OCI-LY3 (cell line): ENCODE results near the gene UNC13C.

Experiments used
- H2AFZ ChIP-seq: fragments of 200-600, 300-600 bp; shearing (Covaris generic); 2 replicates; pipeline ENCODE4 v1.6.0; 2014; ENCODE audit warnings: antibody characterized with exemption, low read depth, low read length
- H3K27ac ChIP-seq: fragments of 200-600, 300-600 bp; sonication (generic); 2 replicates; pipeline ENCODE4 v1.5.1; 2014; ENCODE audit warnings: mild to moderate bottlenecking, low read length, moderate library complexity, mixed read lengths
- H3K27me3 ChIP-seq: fragments of 200-600, 300-600 bp; sonication (generic); 2 replicates; pipeline ENCODE4 v1.6.1; 2014; ENCODE audit warnings: low read depth, low read length, mixed read lengths
- H3K36me3 ChIP-seq: fragments of 200-600, 300-600 bp; sonication (generic); replicated peaks from 2 replicates; pipeline ENCODE3; 2014; ENCODE audit warnings: low read depth, low read length, mixed read lengths
- H3K4me1 ChIP-seq: fragments of 300-600, 200-600 bp; sonication (generic); 2 replicates; pipeline ENCODE4 v1.6.1; 2014; ENCODE audit warnings: low read length, mixed read lengths
- H3K4me2 ChIP-seq: fragments of 200-600, 300-600 bp; sonication (generic); 2 replicates; pipeline ENCODE4 v1.6.1; 2014; ENCODE audit warnings: low read length, mixed read lengths
- H3K4me3 ChIP-seq: fragments of 300-600, 200-600 bp; sonication (generic); 2 replicates; pipeline ENCODE4 v1.5.1; 2014; ENCODE audit warnings: antibody characterized with exemption, mild to moderate bottlenecking, low read length, moderate library complexity
- H3K79me2 ChIP-seq: fragments of 300-600, 200-600 bp; shearing (Covaris generic); 2 replicates; pipeline ENCODE4 v1.6.1; 2014; ENCODE audit warnings: mild to moderate bottlenecking, low read length, mixed read lengths
- H3K9ac ChIP-seq: fragments of 300-600, 200-600 bp; shearing (Covaris generic); 2 replicates; pipeline ENCODE4 v1.6.0; 2014; ENCODE audit warnings: mild to moderate bottlenecking, low read length, moderate library complexity
- H3K9me3 ChIP-seq: fragments of 200-600, 300-600 bp; shearing (Covaris generic); 2 replicates; pipeline ENCODE4 v1.6.1; 2014; ENCODE audit warnings: low read length, mixed read lengths; ENCODE audit not compliant: insufficient read depth
- H4K20me1 ChIP-seq: fragments of 200-600, 300-600 bp; sonication (generic); 2 replicates; pipeline ENCODE4 v1.6.1; 2016; ENCODE audit warnings: low read length, mixed read lengths; ENCODE audit not compliant: insufficient read depth
- EZH2phosphoT487 ChIP-seq: fragments of 200-600 bp; shearing (Covaris generic); IDR thresholded peaks from 2 replicates; pipeline ENCODE4 v1.6.1; 2018; ENCODE audit warnings: antibody characterized with exemption, mixed run types, low read depth
- TF ChIP-seq, protein P1 (sequence below): fragments of 200-600, 300-600 bp; sonication (generic); IDR thresholded peaks from 2 replicates; pipeline ENCODE4 v1.5.1; 2014; ENCODE audit warnings: antibody characterized with exemption, low read length, low read depth

UNC13C gene

DNA sequence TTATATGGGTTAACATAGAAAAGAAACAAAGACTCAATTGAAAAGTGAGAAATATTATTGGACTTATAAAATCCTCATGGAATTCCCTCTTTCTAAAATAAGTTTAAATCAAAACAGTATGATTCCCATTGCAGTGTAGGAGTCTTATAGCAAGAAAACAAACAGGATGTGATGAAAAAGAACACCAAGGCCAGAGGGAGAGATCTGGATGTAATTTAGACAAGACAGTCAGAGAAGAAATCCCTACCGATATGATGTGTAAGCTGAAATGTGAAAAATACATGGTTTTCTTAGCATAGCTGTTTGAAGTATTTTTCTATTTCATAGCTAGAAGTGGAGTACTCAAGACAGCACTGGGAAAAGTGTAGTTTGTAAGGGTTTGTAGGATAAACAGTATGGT, 697.0 kb downstream of the UNC13C start:
- H3K27me3 ChIP-seq, result no peaks in the 10 kb centered on the region
- H3K79me2 ChIP-seq, result no peaks in the 10 kb centered on the region
- H3K4me2 ChIP-seq, result no peak overlapping the region
- H3K4me3 ChIP-seq, result no peak overlapping the region
- H4K20me1 ChIP-seq, result no peaks in the 10 kb centered on the region
- H3K27ac ChIP-seq, result no peak overlapping the region
- TF ChIP-seq EZH2phosphoT487, result no peak
- TF ChIP-seq, protein P1, sequence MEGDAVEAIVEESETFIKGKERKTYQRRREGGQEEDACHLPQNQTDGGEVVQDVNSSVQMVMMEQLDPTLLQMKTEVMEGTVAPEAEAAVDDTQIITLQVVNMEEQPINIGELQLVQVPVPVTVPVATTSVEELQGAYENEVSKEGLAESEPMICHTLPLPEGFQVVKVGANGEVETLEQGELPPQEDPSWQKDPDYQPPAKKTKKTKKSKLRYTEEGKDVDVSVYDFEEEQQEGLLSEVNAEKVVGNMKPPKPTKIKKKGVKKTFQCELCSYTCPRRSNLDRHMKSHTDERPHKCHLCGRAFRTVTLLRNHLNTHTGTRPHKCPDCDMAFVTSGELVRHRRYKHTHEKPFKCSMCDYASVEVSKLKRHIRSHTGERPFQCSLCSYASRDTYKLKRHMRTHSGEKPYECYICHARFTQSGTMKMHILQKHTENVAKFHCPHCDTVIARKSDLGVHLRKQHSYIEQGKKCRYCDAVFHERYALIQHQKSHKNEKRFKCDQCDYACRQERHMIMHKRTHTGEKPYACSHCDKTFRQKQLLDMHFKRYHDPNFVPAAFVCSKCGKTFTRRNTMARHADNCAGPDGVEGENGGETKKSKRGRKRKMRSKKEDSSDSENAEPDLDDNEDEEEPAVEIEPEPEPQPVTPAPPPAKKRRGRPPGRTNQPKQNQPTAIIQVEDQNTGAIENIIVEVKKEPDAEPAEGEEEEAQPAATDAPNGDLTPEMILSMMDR, result no peak
- H2AFZ ChIP-seq, result no peak overlapping the region
- H3K36me3 ChIP-seq, result no peaks in the 10 kb centered on the region
- H3K9ac ChIP-seq, result no peak overlapping the region
- no peaks in the 10 kb centered on the region for H3K9me3 ChIP-seq
- H3K4me1 ChIP-seq, result no peaks in the 10 kb centered on the region

DNA sequence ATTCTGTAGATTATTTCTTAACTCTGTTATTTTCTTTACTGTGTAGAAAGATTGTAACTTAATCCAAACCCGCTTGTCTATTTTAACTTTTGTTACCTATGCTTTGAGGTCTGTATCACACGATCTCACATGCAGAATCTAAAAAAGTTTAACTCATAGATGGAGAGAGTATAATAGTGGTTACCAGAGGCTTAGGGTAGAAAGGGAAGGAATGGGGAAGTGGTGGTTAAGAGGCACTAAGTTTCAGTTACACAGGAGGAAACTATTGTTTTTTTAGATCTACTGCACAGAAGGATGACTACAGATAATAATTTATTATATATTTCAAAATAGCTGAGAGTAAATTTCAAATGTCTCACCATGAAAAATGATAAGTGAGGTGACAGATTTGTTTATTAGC, 703.3 kb downstream of the UNC13C start:
- Histone ChIP-seq H3K27ac (no peak overlapping the region), H2AFZ (no peak overlapping the region), H3K36me3 (no peaks in the 10 kb centered on the region), H3K9me3 (no peaks in the 10 kb centered on the region), H3K4me1 (peaks cover 6% of the 10 kb centered on the region; the same call in 1 of the 2 replicates), H3K4me2 (no peak overlapping the region), H4K20me1 (no peaks in the 10 kb centered on the region), H3K27me3 (no peaks in the 10 kb centered on the region), H3K9ac (no peak overlapping the region), H3K4me3 (no peak overlapping the region), H3K79me2 (no peaks in the 10 kb centered on the region)
- no peak for TF ChIP-seq EZH2phosphoT487
- TF ChIP-seq, protein P1, result no peak
